OCI-LY7 (cell line): ENCODE data around the gene APOB.

ENCODE experiments used
- CTCF ChIP-seq: fragments of 200-600 bp; sonication (generic); conservative IDR thresholded peaks from 2 replicates; pipeline ENCODE4 v1.5.1; 2014; ENCODE audit warnings: mild to moderate bottlenecking, antibody characterized with exemption, low read length, moderate library complexity, mixed read lengths
- EZH2phosphoT487 ChIP-seq: fragments of 200-600 bp; sonication (generic); IDR thresholded peaks from 2 replicates; pipeline ENCODE4 v1.6.1; 2018; ENCODE audit warnings: low read depth, borderline replicate concordance, mild to moderate bottlenecking, mixed run types, antibody characterized with exemption, low read length, moderate library complexity, mixed read lengths

- TF ChIP-seq CTCF, result no peak
- TF ChIP-seq EZH2phosphoT487, result no peak
These were observed 1.7 kb downstream of the APOB start for GRCh38 chr2:21041943-21042707.
